Measurements from ENCODE around the gene A1BG. TPM values are rescaled to one million over a fixed set of nuclear protein-coding genes. Genes with fewer than 3 reads are reported as not detected.

The A1BG gene
- total RNA-seq, 1 donor from 2014 or later: 4.1 TPM

DNA sequence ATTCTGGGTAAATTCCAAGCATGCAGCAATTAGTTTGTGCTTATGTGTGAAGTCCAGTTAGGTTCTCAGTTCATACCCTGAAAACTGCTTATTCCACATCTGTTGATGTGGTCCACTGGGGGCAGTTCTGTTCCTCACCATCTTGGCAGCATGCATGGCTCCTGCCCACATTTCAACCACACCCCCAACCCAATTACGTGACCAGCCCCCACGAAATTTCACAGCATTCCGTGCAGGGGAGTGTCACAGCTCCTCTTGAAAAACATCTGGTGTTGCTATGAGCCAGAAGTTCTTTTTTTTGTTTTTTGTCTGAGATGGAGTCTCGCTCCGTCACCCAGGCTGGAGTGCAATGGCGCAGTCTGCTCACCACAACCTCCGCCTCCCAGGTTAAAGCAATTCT, 57.2 kb downstream of the A1BG start:
- no peak for DNase-seq (ENCODE audit: low spot score)

Other genes with a start within 250 kb of the A1BG start
- 11.8 TPM for gene ZNF329, start 202.7 kb downstream of the A1BG start, total RNA-seq (ENCODE audit: insufficient read depth, low replicate concordance)
- gene ZNF274, start 170.4 kb downstream of the A1BG start, total RNA-seq (ENCODE audit: insufficient read depth, low replicate concordance): 14.7 TPM
- 29.6 TPM for gene ZNF544, start 124.6 kb downstream of the A1BG start, total RNA-seq (ENCODE audit: insufficient read depth, low replicate concordance)
- 5.3 TPM for gene ZNF8, start 74.5 kb downstream of the A1BG start, total RNA-seq (ENCODE audit: insufficient read depth, low replicate concordance)
- 43.3 TPM for gene ERVK3-1, start 48.1 kb downstream of the A1BG start, total RNA-seq (ENCODE audit: insufficient read depth, low replicate concordance)
- gene ZSCAN22, start 26.5 kb downstream of the A1BG start, total RNA-seq (ENCODE audit: insufficient read depth, low replicate concordance): 2.9 TPM
- 1.7 TPM for gene ZNF497, start 9.3 kb upstream of the A1BG start, total RNA-seq (ENCODE audit: insufficient read depth, low replicate concordance)
- 3.4 TPM for gene ZNF837, start 27.5 kb upstream of the A1BG start, total RNA-seq (ENCODE audit: insufficient read depth, low replicate concordance)
- 1,414 TPM for gene RPS5, start 33.8 kb upstream of the A1BG start, total RNA-seq (ENCODE audit: insufficient read depth, low replicate concordance)
- 0.72 TPM for gene RNF225, start 42.2 kb upstream of the A1BG start, total RNA-seq (ENCODE audit: insufficient read depth, low replicate concordance)
- gene ZNF584, start 55.2 kb upstream of the A1BG start, total RNA-seq (ENCODE audit: insufficient read depth, low replicate concordance): 6.0 TPM
- 24.8 TPM for gene ZNF132, start 86.7 kb upstream of the A1BG start, total RNA-seq (ENCODE audit: insufficient read depth, low replicate concordance)
- gene ZNF324B, start 98.1 kb upstream of the A1BG start, total RNA-seq (ENCODE audit: insufficient read depth, low replicate concordance): 16.4 TPM
- gene ZNF324, start 113.6 kb upstream of the A1BG start, total RNA-seq (ENCODE audit: insufficient read depth, low replicate concordance): 16.1 TPM
- 7.0 TPM for gene ZNF446, start 122.9 kb upstream of the A1BG start, total RNA-seq (ENCODE audit: insufficient read depth, low replicate concordance)
- gene SLC27A5, start 158.5 kb upstream of the A1BG start, total RNA-seq (ENCODE audit: insufficient read depth, low replicate concordance): 7.2 TPM
- 1.2 TPM for gene ZBTB45, start 166.3 kb upstream of the A1BG start, total RNA-seq (ENCODE audit: insufficient read depth, low replicate concordance)
- 150 TPM for gene TRIM28, start 190.6 kb upstream of the A1BG start, total RNA-seq (ENCODE audit: insufficient read depth, low replicate concordance)
- gene CHMP2A, start 201.6 kb upstream of the A1BG start, total RNA-seq (ENCODE audit: insufficient read depth, low replicate concordance): 92.5 TPM
- 32.7 TPM for gene UBE2M, start 205.1 kb upstream of the A1BG start, total RNA-seq (ENCODE audit: insufficient read depth, low replicate concordance)
- gene MZF1, start 219.8 kb upstream of the A1BG start, total RNA-seq (ENCODE audit: insufficient read depth, low replicate concordance): 11.1 TPM

All from umbilical cord (tissue), 2 donors.